NCI-H1048 (cell line): ENCODE measurements around the gene CCDC78.

Experiments used
- DNase-seq: peaks from one replicate; lab custom pipeline; 2025; lab: John Stamatoyannopoulos, UW

Gene CCDC78

GRCh38 chr16:726438-727290 lies at the start of gene CCDC78, which contains the start of gene HAGHL:
Gene CCDC78 (minus strand): TSS chr16:726443. CDS start chr16:726367, 76 bp downstream.
Gene HAGHL (plus strand): TSS chr16:727106. CDS start chr16:727510, 404 bp downstream.
- no peak for DNase-seq

DNA sequence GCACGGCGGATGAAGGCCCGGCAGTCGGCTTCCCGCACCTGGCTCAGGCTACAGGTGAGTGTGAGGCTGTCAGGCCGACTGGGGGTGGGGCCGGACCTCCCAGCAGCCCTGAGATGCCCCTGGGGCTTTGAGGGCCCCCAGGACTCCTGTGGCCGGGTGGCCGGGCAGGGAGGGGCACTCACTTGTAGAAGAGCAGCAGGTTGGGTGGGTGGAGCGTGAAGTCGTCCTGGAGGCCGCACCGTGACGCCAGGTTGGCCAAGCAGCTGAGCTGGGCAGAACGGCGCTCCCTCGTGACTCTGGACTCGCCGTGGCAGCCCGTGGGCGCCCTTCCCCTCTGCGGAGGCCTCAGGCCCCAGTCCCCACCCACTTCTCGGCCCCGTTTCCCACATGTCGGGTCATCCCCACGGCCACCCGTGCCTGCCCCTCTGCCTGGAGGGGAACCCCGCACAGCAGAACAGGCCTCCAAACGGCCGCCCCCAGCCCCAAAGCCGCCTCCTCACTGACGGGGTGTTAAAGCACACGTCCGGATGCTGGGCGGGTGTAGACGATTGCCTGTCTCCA lies 49.1 kb upstream of the CCDC78 start:
- no peak for DNase-seq

DNA sequence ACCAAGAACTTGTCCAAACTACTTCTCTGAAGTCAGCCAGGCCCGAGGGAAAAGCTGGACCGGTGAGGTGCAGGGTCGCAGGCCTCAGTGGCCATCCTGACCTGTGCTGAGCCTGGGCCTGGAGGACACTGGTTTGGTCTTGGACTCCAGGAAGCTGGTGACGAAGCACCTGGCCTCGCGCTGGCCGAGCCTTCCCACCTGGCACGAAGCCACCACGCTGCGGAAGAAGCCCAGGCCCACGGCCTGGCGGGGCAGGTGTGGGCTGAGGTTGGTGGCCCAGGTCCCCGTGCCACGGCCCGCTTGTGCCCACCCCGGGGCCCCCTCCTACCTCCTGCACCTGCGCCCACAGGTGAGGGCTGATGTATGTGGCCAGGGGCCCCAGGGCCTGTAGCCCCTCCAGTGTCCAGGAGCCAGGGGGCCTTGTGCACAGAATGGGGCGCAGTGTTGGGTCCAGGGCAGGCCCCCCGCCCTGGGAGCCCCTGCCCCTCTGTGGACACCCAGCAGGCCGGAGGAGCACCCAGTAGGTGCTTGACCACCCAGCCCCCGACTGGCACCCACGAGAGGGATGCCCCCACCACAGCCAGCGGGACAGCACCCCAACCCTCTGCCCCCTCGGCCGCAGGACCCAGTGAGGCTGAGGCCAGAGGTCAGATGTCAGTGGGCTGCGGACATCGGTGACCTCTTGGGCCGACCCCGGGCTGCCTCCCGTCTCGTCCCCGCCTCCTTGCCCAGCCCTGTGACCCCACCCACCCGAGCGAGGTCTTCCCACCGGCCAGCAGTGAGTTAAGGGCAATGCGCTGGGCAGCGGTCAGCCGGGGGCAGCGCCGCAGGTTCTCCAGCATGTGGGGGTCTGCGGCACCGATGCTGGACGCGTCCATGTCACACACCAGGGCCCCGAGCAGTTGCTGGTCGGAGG lies 48.1 kb upstream of the CCDC78 start:
- no peak for DNase-seq

GRCh38 chr16:772959-773358 lies 46.7 kb upstream of the CCDC78 start:
- no peak for DNase-seq

GRCh38 chr16:770411-770810 lies 44.2 kb upstream of the CCDC78 start:
- DNase-seq, result no peak

DNA sequence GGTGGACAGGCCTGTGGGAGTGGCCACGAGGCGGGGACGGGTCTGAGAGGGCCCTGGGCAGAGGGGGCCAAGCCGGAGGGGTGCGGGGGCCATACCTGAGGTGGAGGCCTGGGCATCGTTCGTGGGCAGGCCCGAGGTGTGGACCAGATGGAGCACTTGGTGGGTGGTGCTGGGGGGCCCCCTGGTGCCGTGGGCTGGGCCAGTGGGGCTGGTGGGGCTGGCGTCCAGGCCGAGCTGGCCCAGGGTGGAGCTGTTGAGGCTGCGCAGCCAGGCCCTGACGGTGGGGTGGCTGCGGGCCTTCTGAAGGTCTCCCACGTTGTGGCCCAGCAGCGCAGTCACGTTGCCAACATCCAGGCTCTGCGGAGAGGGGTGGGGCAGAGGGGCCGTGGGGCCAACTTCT lies 43.7 kb upstream of the CCDC78 start:
- no peak for DNase-seq

- no peak for DNase-seq
Measured at GRCh38 chr16:769184-769784, 43.0 kb upstream of the CCDC78 start.

DNA sequence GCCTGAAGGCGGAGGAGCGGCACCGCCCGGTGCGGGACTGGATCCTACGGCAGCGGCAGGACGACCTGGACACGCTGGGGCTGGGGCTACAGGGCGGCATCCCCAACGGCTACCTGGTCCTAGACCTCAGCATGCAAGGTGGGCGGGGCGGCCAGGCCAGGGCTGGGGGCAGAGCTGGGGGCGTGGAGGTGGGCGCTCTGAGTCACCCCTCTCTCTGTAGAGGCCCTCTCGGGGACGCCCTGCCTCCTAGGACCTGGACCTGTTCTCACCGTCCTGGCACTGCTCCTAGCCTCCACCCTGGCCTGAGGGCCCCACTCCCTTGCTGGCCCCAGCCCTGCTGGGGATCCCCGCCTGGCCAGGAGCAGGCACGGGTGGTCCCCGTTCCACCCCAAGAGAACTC lies 42.2 kb upstream of the CCDC78 start:
- no peak for DNase-seq

GRCh38 chr16:767743-768235 lies 41.5 kb upstream of the CCDC78 start:
- DNase-seq, result no peak

DNA sequence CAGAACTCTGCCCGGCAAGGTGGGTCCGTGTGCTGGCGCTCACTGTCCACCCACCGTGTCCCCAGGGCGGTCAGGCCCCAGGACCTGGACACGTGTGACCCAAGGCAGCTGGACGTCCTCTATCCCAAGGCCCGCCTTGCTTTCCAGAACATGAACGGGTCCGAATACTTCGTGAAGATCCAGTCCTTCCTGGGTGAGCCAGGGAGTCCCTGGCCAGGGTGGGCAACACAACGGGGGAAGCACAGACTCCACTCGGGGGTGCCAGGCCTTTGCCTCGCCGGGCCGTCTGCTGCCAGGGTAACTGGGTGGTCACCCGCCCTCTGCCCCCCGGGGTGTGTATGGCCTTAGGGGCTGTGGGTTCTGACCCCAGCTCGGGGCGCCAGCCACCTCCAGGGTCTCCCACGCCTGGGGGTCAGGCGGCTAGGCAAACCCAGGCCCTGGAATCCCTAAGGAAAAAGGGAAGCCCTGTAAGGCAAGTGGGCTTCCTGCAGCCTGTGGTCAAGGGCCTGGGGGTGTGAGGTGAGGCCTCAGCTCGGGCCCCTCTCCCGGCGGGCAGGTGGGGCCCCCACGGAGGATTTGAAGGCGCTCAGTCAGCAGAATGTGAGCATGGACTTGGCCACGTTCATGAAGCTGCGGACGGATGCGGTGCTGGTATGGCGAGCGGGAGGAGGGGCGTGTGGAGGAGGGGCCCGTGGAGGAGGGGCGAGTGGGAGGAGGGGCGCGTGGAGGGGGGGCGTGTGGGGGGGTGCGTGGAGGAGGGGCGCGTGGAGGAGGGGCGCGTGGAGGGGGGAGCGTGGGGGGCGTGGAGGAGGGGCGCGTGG lies 40.8 kb upstream of the CCDC78 start:
- DNase-seq, result no peak

- no peak for DNase-seq
Measured at GRCh38 chr16:766008-766819, 40.0 kb upstream of the CCDC78 start.

DNA sequence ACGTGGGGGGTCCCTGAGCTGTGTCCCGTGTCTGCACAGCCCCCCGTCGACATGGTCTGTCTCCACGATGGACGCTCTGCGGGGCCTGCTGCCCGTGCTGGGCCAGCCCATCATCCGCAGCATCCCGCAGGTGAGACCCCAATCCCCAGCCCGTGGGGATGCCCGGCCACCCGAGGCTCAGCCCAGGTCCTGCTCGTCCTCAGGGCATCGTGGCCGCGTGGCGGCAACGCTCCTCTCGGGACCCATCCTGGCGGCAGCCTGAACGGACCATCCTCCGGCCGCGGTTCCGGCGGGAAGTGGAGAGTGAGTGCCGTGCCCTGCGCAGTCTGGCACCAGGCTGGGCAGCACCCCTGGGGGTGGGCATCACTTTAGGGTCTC lies 39.2 kb upstream of the CCDC78 start:
- DNase-seq, result no peak

- no peak for DNase-seq
Measured at GRCh38 chr16:764848-765487, 38.7 kb upstream of the CCDC78 start.

DNA sequence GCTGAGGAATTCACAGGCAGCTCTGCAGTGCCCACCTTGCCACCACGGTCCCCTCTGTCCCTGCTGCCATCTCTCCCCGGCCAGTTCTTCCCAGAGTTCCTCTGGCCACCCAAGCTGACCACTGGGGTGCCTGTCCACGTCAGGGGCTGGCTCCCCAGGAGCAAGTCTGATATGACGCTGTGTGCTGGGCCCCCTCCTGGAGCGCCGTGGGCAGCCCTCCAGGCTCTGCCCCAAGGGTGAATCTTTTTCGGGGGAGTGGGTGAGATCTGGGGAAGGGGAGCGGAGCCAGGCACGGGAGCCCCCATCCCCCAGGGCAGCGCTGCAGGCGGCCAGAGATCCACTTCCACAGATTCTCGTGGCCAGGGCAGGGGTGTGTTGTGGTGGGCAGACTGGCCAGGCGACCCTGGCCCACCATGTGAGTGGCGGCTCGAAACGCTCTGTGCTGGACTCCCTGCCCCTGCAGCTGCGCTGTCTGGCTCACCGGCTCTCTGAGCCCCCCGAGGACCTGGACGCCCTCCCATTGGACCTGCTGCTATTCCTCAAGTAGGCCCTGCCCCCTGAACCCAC lies 38.0 kb upstream of the CCDC78 start:
- DNase-seq, result no peak

GRCh38 chr16:763369-764183 lies 37.3 kb upstream of the CCDC78 start:
- DNase-seq, result no peak

GRCh38 chr16:762595-763268 lies 36.5 kb upstream of the CCDC78 start:
- DNase-seq, result no peak

DNA sequence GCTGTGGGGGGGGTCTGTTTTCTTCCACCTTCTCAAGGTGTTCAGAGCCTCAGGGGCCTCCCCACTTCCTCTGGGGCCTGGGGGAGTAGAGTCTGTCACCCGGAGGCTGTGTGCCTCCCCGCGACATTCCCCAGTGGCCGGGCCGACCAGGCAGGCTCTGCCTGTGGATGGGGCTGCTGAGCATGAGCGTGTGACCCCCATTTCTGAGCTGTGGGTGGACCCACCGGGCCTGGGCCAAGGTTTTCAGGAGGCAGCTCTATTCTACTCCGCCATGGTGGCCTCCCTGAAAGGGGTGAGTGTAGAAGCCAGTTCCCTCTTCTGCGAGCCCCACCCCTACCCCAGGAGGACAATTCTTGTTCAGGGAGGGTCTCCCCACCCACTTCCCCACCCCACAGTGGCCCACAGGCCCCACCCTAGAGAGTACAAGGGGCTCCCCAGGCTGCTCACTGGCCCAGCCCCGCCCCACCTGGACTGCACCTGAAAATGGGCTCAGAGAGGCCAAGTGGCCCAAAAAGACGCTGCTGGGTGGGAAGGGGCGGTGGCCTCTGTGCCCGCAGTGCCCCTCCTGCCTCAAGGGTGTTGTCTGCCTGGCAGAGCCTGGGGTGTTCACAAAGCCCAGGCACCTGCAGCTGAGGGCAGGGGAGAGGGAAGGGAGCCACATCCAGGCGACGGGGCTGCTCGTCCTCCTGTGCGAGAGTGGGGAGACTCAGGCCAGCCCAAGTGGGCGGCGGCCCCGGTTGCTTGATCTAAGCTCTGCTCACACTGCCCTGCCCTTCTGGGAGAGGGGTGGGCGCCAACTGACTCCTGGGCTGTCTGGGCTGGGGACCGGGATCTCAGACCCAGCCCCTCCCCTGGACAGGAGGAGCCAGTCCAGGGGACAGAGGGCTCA lies 35.6 kb upstream of the CCDC78 start:
- DNase-seq, result no peak
